GM12872 (cell line): ENCODE results near the gene NET1.

Source experiments
- TF ChIP-seq, protein P1 (sequence below): IDR thresholded peaks from 3 replicates; pipeline ENCODE4 v1.5.1; 2011; ENCODE audit warnings: low read depth, mild to moderate bottlenecking, low read length, moderate library complexity; ENCODE audit not compliant: insufficient read depth

NET1 gene

DNA sequence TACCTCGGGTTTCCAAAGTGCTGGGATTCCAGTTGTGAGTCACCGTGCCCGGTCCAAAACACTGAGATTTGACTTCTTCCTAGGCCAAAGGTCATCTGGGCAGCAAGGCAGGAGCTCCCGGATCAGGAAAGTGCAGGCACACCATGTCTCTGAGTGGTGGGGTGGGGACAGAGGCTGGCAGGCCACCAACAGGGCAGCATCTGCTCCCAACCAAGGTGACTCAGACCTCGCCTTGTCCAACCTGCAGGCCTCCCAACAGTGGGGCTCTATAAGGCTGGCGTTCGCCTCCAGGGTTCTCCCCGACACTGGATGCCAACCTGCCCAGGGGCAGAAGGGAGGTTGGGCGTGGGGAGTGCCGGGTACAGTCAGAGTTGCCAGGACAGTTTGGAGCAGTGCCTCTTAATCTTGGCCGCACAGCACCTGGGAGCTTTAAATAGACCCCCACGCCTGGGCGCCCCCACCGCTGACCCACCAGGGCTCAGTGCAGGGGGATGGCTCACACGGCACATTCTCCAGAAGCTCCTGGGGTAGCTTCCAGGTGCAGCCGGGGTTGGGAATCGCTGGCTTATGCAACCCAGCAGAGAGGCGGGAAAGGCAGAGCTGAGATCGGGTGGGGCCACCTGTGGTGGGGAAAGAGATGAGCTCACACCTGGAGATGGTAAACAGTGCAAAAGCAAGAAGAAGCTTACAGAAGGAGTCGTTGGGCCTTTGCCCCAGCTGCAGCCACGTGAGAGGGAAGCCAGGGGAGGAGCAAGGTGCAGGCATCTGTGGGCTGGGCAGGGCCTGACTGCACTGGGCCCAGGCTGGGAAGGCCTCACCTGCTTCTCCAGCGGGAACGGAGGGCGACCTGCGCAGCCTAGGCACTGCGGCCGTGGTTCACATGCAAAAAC, 76.2 kb downstream of the NET1 start:
- TF ChIP-seq, protein P1, sequence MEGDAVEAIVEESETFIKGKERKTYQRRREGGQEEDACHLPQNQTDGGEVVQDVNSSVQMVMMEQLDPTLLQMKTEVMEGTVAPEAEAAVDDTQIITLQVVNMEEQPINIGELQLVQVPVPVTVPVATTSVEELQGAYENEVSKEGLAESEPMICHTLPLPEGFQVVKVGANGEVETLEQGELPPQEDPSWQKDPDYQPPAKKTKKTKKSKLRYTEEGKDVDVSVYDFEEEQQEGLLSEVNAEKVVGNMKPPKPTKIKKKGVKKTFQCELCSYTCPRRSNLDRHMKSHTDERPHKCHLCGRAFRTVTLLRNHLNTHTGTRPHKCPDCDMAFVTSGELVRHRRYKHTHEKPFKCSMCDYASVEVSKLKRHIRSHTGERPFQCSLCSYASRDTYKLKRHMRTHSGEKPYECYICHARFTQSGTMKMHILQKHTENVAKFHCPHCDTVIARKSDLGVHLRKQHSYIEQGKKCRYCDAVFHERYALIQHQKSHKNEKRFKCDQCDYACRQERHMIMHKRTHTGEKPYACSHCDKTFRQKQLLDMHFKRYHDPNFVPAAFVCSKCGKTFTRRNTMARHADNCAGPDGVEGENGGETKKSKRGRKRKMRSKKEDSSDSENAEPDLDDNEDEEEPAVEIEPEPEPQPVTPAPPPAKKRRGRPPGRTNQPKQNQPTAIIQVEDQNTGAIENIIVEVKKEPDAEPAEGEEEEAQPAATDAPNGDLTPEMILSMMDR = no peak

DNA sequence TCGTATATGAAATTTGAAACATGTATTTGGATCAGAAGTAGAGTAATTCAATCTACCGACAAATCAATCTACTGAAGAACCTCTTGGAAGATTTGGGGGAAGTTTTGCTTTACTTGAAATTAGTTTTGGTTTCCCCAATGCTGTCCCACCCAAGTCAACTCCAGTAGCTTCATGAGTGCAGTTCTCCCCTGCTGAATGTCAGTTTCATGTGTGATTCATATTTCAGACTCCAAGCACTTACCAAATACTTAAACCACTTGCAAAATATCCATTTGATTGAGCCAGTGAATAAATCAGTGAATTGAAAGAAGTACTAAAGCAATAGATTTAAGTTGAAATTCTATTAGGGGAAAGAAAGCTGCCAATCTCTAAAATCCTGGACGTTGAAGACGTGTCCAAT, 77.7 kb downstream of the NET1 start:
- TF ChIP-seq, protein P1 = no peak

DNA sequence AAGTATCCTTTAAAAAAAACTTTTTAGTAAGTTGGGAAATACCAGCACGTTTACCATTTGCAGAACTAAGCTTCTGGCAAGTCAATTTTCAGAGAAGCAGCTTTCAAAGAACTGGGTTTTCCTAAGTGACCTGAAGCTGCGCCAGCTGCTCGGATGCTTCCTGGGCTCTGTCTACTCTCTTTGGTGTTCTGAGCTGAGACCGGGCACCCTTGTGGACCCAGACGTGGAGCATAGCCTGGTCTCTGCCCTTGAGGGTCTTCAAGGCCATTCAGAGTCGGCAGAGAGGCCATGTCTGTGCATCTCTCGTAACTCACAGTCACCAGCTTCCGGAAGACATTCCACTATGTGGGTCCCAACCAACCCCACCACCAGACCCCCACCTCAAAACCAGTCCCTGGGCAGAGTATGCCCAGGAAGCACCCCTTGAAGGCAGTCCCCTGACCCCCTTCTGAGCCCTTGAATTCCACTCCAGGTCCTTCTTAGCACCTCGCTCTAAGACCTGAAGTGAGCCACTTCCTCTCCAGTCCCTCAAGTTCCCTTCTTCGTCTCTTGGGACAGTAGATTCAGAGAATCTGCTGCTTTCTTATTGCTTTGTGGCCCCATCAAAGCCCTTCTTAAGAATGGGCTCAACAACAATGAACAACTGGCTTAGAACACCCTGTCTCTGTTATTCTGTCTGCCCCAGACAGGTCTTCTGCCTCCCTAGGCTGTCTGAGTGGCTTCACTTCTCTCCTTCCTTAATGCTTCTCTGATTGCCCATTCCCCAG, 78.5 kb downstream of the NET1 start:
- TF ChIP-seq, protein P1 = no peak

DNA sequence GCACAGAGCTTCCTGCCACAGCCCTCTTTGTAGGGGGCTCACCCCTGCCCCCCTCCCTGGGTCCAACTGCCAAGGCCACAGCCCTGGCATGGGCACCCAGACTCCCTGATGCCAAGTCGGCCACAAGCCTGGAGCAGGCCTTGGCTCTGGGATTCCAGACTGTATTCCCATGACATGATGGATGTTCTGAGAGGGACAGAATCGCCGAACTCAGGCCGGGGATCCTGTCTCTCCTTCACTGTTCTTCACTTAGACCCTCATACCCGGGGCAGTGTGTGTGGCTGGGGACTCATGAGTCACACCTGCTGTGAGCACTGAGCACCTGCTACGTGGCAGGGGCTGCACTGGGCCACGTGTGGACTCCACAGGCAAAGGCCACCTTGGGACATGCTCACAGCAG, 79.1 kb downstream of the NET1 start:
- TF ChIP-seq, protein P1 = no peak

DNA sequence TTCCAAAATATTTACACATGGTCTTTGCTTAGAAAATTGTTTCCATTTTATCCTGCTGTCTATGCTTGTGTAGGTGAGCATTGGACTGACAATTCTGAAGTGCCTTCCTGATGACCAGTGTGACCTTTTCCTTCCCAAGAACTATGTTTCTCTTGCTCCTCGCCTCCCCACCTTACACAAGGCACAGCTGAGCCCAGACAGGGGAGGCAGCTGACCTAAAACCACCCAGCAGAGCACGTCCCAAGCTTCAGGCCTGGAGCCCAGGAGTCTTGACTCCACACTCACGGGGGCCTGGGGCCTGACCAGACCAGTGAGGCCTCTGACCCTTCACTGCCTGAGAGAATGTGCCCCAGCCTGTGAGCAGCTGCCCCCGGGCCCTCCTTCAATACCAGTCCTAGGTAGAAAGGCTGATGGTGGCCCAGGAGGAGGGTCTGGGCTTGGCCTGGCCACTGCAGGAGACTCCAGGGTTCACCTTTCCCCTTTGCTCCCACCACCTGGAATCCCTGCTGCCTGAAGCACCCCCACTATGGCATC, 80.0 kb downstream of the NET1 start:
- TF ChIP-seq, protein P1 = no peak

DNA sequence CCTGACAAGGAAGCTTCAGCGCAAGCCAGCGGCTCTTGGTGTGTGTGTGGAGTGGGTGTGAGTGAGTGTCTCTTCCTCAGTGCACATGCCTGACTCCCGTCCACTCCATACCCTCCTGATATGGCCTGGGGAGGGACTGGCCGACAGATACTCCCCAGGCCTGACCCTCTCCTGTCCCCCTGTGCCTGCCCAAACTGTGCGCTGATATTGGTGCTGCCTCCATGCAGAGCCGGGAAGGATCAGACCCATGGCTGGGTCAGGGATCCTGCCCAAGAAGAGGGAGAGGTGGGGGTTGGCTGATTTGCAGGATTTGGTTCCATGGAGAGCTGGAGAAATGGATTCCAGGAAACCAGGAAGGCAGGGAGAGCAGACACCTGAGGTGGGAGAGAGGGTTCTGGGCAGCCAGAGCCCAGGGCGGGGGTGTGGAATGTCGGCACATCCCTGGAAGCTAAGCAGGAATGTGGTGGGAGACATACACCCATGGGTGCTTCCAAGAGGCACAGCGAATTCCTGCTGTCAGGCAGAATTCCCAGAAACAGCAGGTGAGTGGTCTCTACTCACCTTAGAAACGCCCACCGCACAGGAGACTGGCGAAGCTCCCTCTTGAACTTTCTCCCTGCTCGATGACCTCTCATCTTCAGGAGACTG, 80.7 kb downstream of the NET1 start:
- TF ChIP-seq, protein P1 = no peak

DNA sequence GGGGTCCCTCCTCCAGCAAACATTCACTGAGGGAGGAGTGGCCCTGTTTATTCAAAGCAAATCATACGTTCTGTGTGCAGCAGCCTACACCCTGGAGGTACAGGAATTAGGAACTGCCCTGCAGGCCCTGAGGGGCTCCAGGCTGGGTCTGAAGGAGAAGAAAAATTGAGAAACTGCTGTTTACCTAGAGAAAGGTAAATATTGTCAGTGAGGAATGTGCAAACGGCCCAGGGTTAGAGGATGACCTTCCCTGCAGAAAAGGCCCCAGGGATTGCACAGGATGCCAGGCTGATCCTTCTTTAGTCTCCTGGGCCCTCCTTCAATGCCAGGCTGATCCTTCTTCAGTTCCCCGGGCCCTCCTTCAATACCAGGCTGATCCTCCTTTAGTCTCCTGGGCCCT, 81.3 kb downstream of the NET1 start:
- TF ChIP-seq, protein P1 = no peak
